ENCODE data around the gene GTF2B. TPM values are rescaled to one million over a fixed set of nuclear protein-coding genes. Genes with fewer than 3 reads are reported as not detected.
"Not testable (repeated sequence)": the region's sequence is repeated elsewhere in the genome, so short reads cannot be mapped to it uniquely, and the experiment has no call there.

Gene GTF2B
- total and polyA plus RNA-seq, 8 donors = 6.3 to 18.6 (median 11.1) TPM

DNA sequence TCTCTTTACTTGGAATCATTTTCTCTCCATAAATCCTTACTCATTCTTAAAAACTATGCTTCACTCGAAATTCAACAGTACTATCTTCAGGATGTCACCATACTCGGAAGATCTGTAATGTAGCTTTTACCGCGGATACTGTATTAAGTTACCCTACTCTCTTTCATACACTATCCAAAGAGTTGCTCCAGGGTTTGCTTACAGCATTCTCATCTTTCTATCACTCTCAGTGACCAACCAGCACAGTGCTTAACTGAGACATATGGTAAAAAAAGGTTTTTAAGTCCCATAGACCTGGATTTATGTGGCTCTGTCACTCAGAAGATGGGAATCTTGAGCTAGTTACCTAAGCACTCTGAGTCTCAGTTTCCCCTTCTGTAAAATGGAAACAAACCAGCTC lies 15.8 kb downstream of the GTF2B start:
- WGBS, 2 donors = 76 to 83% methylated on average over 4 of the region's 4 CpGs
- no peak overlapping the region for H3K4me3 ChIP-seq
- no peak for ATAC-seq
- H3K9me3 ChIP-seq = no peaks in the 10 kb centered on the region
- no peak for FAIRE-seq
- TF ChIP-seq, protein P1, sequence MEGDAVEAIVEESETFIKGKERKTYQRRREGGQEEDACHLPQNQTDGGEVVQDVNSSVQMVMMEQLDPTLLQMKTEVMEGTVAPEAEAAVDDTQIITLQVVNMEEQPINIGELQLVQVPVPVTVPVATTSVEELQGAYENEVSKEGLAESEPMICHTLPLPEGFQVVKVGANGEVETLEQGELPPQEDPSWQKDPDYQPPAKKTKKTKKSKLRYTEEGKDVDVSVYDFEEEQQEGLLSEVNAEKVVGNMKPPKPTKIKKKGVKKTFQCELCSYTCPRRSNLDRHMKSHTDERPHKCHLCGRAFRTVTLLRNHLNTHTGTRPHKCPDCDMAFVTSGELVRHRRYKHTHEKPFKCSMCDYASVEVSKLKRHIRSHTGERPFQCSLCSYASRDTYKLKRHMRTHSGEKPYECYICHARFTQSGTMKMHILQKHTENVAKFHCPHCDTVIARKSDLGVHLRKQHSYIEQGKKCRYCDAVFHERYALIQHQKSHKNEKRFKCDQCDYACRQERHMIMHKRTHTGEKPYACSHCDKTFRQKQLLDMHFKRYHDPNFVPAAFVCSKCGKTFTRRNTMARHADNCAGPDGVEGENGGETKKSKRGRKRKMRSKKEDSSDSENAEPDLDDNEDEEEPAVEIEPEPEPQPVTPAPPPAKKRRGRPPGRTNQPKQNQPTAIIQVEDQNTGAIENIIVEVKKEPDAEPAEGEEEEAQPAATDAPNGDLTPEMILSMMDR (IDR thresholded peaks at IDR 0.05) = no peak
- H3K27ac ChIP-seq = no peak overlapping the region
- H3K36me3 ChIP-seq = no peaks in the 10 kb centered on the region
- intact Hi-C loops (cut with DNase I) = loop anchor here in 1 of 3 donors (5.0 kb wide), 1 partner anchor 218 kb away; no protein-coding TSS in a partner anchor
- peaks cover 7 to 25% (median 16%) of the 10 kb centered on the region in 3 donors for H3K4me1 ChIP-seq
- no peak for DNase-seq
- H3K27me3 ChIP-seq = no peaks in the 10 kb centered on the region

DNA sequence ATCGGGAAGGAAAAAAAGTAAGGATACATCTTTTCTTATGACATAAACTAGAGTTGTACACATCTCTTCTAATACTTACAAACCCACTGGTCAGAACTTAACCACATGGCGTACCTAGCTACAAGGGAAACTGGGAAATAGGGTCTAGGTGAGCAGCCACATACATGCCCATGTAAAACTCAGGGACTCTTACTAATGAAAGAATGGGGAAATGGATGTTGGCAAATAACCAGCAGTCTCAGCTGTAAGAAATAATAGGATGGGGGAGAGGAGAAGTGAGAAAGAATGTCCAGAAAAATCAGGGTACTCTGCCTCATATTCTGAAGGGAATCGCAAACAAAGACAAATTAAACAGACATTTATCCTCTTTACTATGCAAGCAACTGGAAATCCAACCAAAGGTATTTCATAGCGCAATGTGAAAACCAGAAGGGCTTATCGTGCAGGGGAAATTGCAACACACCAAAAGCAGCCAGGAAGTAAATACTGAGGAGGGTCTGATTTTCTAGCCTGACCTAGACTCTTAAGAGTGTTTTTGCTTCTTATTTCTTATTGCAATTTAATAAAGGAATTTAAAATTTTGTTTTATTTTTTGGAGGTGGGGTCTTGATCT lies 17.5 kb downstream of the GTF2B start:
- Histone ChIP-seq H3K4me1 (peaks cover 7 to 21% (median 15%) of the 10 kb centered on the region in 3 donors), H3K36me3 (no peaks in the 10 kb centered on the region), H3K27ac (no peak overlapping the region), H3K4me3 (no peak overlapping the region), H3K9me3 (no peaks in the 10 kb centered on the region), H3K27me3 (no peaks in the 10 kb centered on the region)
- intact Hi-C loops (cut with DNase I) = no loop called here
- DNase-seq (no peak), FAIRE-seq (no peak), ATAC-seq (no peak)
- WGBS, 2 donors = 56 to 58% methylated on average over 5 of the region's 5 CpGs
- TF ChIP-seq, protein P1 (IDR thresholded peaks at IDR 0.05) = no peak

DNA sequence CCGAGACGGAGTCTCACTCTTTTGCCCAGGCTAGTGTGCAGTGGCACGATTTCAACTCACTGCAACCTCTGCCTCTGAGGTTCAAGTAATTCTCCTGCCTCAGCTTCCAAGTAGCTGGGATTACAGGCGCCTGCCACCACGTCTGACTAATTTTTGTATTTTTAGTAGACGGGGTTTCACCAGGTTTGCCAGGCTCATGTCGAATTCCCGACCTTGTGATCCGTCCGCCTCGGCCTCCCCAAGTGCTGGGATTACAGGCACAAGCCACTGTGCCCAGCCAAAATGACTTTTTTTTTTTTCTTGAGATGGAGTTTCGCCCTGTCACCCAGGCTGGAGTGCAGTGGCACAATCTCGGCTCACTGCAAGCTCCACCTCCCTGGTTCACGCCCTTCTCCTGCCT lies 21.7 kb downstream of the GTF2B start:
- H3K27ac ChIP-seq; intact Hi-C loops (cut with DNase I); H3K27me3 ChIP-seq; H3K9me3 ChIP-seq; FAIRE-seq; H3K4me1 ChIP-seq; DNase-seq; ATAC-seq; H3K4me3 ChIP-seq; H3K36me3 ChIP-seq: not testable (repeated sequence)
- WGBS, 2 donors = 98% methylated on average over 14 of the region's 14 CpGs

DNA sequence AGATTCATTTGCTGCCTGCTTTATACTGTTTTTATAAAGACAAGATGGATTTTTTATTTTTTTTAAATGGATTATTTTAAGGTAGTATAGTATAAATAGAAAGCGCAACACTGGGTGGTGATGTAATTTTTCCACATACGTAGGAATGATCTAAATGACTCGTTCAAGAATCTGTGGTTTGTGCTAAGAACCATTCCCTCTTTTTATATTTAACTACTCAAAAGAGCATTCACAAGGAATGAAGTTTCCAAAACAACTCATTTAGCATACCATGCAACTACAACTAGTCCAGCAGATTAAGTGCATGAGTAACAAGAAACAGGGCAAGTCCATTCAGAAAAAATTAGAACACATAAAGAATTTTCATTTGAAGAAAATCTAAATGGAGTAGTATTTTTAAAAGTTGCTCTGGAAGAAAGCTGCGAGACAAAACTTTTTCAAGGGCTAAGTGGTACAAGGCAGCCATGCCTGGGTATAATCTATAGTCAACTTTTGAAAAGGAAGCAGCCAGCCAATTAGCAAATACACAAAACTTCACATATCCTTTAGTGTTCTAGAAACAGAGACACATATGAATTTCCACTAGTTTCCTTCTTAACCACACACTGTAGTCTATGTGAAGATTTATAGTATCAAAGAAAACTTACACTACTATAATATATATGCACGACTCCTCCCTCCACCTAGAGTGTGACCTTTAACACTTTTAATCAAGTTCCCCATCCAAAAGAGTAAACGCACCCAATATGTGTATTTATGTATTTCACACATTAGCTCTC lies 23.4 kb downstream of the GTF2B start:
- 69 to 73% methylated on average over 6 of the region's 6 CpGs for WGBS, 2 donors
- TF ChIP-seq, protein P1 (IDR thresholded peaks at IDR 0.05) = no peak
- no peak overlapping the region for H3K27ac ChIP-seq
- no peaks in the 10 kb centered on the region for H3K9me3 ChIP-seq
- no peak overlapping the region for H3K4me3 ChIP-seq
- no peak for ATAC-seq
- DNase-seq = no peak
- no peaks in the 10 kb centered on the region for H3K36me3 ChIP-seq
- no peak for FAIRE-seq
- intact Hi-C loops (cut with DNase I) = no loop called here
- H3K4me1 ChIP-seq = no peaks in the 10 kb centered on the region
- no peaks in the 10 kb centered on the region for H3K27me3 ChIP-seq

- no peaks in the 10 kb centered on the region for H3K27me3 ChIP-seq
- H3K27ac ChIP-seq = no peak overlapping the region
- H3K9me3 ChIP-seq = no peaks in the 10 kb centered on the region
- TF ChIP-seq, protein P1 (IDR thresholded peaks at IDR 0.05) = no peak
- H3K4me3 ChIP-seq = no peak overlapping the region
- WGBS, 2 donors = 90 to 92% methylated on average over 6 of the region's 6 CpGs
- no peak for DNase-seq
- H3K4me1 ChIP-seq = no peaks in the 10 kb centered on the region
- no peak for FAIRE-seq
- intact Hi-C loops (cut with DNase I) = no loop called here
- peaks cover 0 to 34% (median 16%) of the 10 kb centered on the region in 3 donors for H3K36me3 ChIP-seq
- ATAC-seq = no peak
Measured at GRCh38 chr1:88851303-88852063, 39.9 kb downstream of the GTF2B start.

Data from pancreas (tissue), 10 donors.